Natural killer cell (primary cell): ENCODE results near the gene ST6GALNAC6. TPM values are rescaled to one million over a fixed set of nuclear protein-coding genes. Genes with fewer than 3 reads are reported as not detected.
A peak's percentile ranks its signal among the peaks of the same experiment; 100 is the strongest.

Experiments used
- ATAC-seq, 3 donors: fragments of 150-1000 bp in 2 of 3; fragments of 200-7000 bp in 1 of 3; cut with Tn5 transposase; 1 replicate in 1 of 3; 2 replicates in 2 of 3; pipeline ENCODE4 v1.10.0; 2021; ENCODE audit warnings: mild to moderate bottlenecking in 2 of 3, moderate library complexity in 2 of 3
- DNase-seq, 2 donors: peaks; one replicate each; pipeline versions ENCODE4 v3.0.0 to v3.0.0-alpha.2; 2013 to 2021; ENCODE audit warnings: mixed read lengths in 1 of 2
- H3K27ac ChIP-seq: one replicate; pipeline ENCODE4 v1.5.1; 2013; ENCODE audit warnings: mild to moderate bottlenecking, low read length
- H3K27me3 ChIP-seq: one replicate; pipeline ENCODE4 v1.6.1; 2013; ENCODE audit warnings: low read length; ENCODE audit not compliant: control insufficient read depth, insufficient read depth
- H3K36me3 ChIP-seq: one replicate; pipeline ENCODE4 v1.6.1; 2013; ENCODE audit warnings: low read length; ENCODE audit not compliant: control insufficient read depth, insufficient read depth
- H3K4me1 ChIP-seq: one replicate; pipeline ENCODE4 v1.6.1; 2013; ENCODE audit warnings: low read length; ENCODE audit not compliant: control insufficient read depth, insufficient read depth
- H3K4me3 ChIP-seq: one replicate; pipeline ENCODE4 v1.5.1; 2013; ENCODE audit warnings: low read length
- H3K9me3 ChIP-seq: one replicate; pipeline ENCODE4 v1.6.1; 2013; ENCODE audit warnings: low read length; ENCODE audit not compliant: control insufficient read depth, insufficient read depth
- H3K27ac Mint-ChIP-seq, 2 donors: one replicate each; pipeline ENCODE4 v1.8.0; 2022; ENCODE audit warnings: mild to moderate bottlenecking in 2 of 2, mixed read lengths in 2 of 2, moderate library complexity in 1 of 2
- H3K27me3 Mint-ChIP-seq, 2 donors: one replicate each; pipeline ENCODE4 v1.8.0; 2022; ENCODE audit warnings: low read depth in 2 of 2, mixed read lengths in 2 of 2
- H3K36me3 Mint-ChIP-seq: one replicate; pipeline ENCODE4 v1.8.0; 2022; ENCODE audit warnings: mixed read lengths
- H3K4me1 Mint-ChIP-seq, 2 donors: one replicate each; pipeline ENCODE4 v1.8.0; 2022; ENCODE audit warnings: mixed read lengths in 2 of 2
- H3K4me3 Mint-ChIP-seq: one replicate; pipeline ENCODE4 v1.8.0; 2022; ENCODE audit warnings: mild to moderate bottlenecking, moderate library complexity, mixed read lengths
- H3K9me3 Mint-ChIP-seq, 2 donors: one replicate each; pipeline ENCODE4 v1.8.0; 2022; ENCODE audit warnings: mixed read lengths in 2 of 2
- CTCF ChIP-seq: fragments of 200-600 bp; IDR thresholded peaks from one replicate; pipeline ENCODE4 v1.8.0; 2022; ENCODE audit warnings: antibody characterized with exemption
- WGBS: methylation state at CpG from one replicate; pipeline ENCODE4 v1.1.7; 2013; ENCODE audit warnings: missing lambda C conversion rate; ENCODE audit not compliant: insufficient coverage; 5-methylcytosine and 5-hydroxymethylcytosine counted together
- intact Hi-C: fragments of 100-400 bp; cut with micrococcal nuclease; formaldehyde crosslinking; loops from one replicate; pipeline ENCODE4 v1.14.2; 2022
- total RNA-seq, 4 donors: library from RNA; stranded (reverse); fragments of 120-200 nt in 1 of 4; gene quantifications; one replicate each; pipeline versions ENCODE4 v1.2.3 to v1.2.4, GENCODE V29; 2013 to 2022

ST6GALNAC6 gene
- total RNA-seq, 3 donors from 2014 or later (not counting 1 experiment from before 2014, with no cell fraction given), result 120 to 148 (median 127) TPM

- H3K4me1 ChIP-seq, result peaks cover 8% of the 10 kb centered on the region
- ATAC-seq (peak in 1 of 3 donors; percentile 29), DNase-seq (no peak)
- Mint-ChIP-seq H3K9me3 (no peaks in the 10 kb centered on the region), H3K36me3 (no peaks in the 10 kb centered on the region), H3K27me3 (no peaks in the 10 kb centered on the region), H3K4me3 (peak within 1 kb of the TSS; percentile 52), H3K27ac (peak within 1 kb of the TSS; percentile 27 to 54), H3K4me1 (peaks cover 8 to 15% of the 10 kb centered on the region in 2 donors)
- intact Hi-C loops, result no loop called here
- H3K36me3 ChIP-seq, result no peaks in the 10 kb centered on the region
- H3K4me3 ChIP-seq, result no peak within 1 kb of the TSS
- 9% methylated on average over 44 of the region's 44 CpGs for WGBS
- H3K27me3 ChIP-seq, result no peaks in the 10 kb centered on the region
- H3K27ac ChIP-seq, result no peak within 1 kb of the TSS
- no peak for TF ChIP-seq CTCF
- H3K9me3 ChIP-seq, result no peaks in the 10 kb centered on the region
Observed at GRCh38 chr9:127877566-127877998, 21.8 kb downstream of the ST6GALNAC6 start, which contains the start of gene AK1. AK1 (minus strand) TSS chr9:127877675; CDS start chr9:127874617, 3,058 bp downstream.

- no peak for TF ChIP-seq CTCF
- no peak overlapping the region for H3K4me3 ChIP-seq
- intact Hi-C loops, result no loop called here
- H3K36me3 ChIP-seq, result no peaks in the 10 kb centered on the region
- H3K27ac ChIP-seq, result no peak overlapping the region
- no peaks in the 10 kb centered on the region for H3K27me3 ChIP-seq
- Mint-ChIP-seq H3K27me3 (no peaks in the 10 kb centered on the region), H3K36me3 (no peaks in the 10 kb centered on the region), H3K4me3 (peak overlapping the region; percentile 40), H3K27ac (no peak overlapping the region), H3K4me1 (peaks cover 8 to 9% of the 10 kb centered on the region in 2 donors), H3K9me3 (no peaks in the 10 kb centered on the region)
- H3K9me3 ChIP-seq, result no peaks in the 10 kb centered on the region
- ATAC-seq, result peak in 1 of 3 donors; percentile 20
- 47% methylated on average over 26 of the region's 26 CpGs for WGBS
- H3K4me1 ChIP-seq, result peaks cover 8% of the 10 kb centered on the region
- no peak for DNase-seq
Observed at GRCh38 chr9:127876764-127877562, 22.4 kb downstream of the ST6GALNAC6 start.

GRCh38 chr9:127876026-127876763 is 23.2 kb downstream of the ST6GALNAC6 start:
- no peak for TF ChIP-seq CTCF

More at GRCh38 chr9:127876026-127876763, 23.2 kb downstream of the ST6GALNAC6 start:
- peaks cover 8 to 9% of the 10 kb centered on the region in 2 donors for H3K4me1 Mint-ChIP-seq
- H3K4me3 Mint-ChIP-seq, result no peak overlapping the region
- Histone ChIP-seq H3K4me3 (no peak overlapping the region), H3K36me3 (no peaks in the 10 kb centered on the region), H3K27me3 (no peaks in the 10 kb centered on the region), H3K9me3 (no peaks in the 10 kb centered on the region), H3K27ac (no peak overlapping the region), H3K4me1 (peaks cover 8% of the 10 kb centered on the region)
- H3K27me3 Mint-ChIP-seq, result no peaks in the 10 kb centered on the region
- no peaks in the 10 kb centered on the region for H3K36me3 Mint-ChIP-seq
- ATAC-seq (no peak), DNase-seq (no peak)
- intact Hi-C loops, result no loop called here
- H3K9me3 Mint-ChIP-seq, result no peaks in the 10 kb centered on the region
- 86% methylated on average over 14 of the region's 14 CpGs for WGBS
- H3K27ac Mint-ChIP-seq, result no peak overlapping the region
